Panc1 (cell line): ENCODE measurements around the gene METTL27. TPM values are rescaled to one million over a fixed set of nuclear protein-coding genes. Genes with fewer than 3 reads are reported as not detected.

Source experiments
- ATAC-seq: fragments of 200-7000 bp; cut with Tn5 transposase; 2 replicates; pipeline ENCODE4 v1.9.1; 2020; ENCODE audit warnings: mild to moderate bottlenecking, moderate library complexity
- BruUV-seq: library from RNA; stranded (reverse); fragments of 400-500 nt; replicated peaks from 2 replicates; lab custom pipeline; 2021; lab: Mats Ljungman, UMichigan
- CTCF ChIA-PET: fragments of 300-600 bp; sonication (Branson Sonifier 250); formaldehyde crosslinking; loops from one replicate; lab custom pipeline; 2022; ENCODE audit warnings: antibody characterized with exemption; lab: Charles Lee
- POLR2A ChIA-PET: fragments of 300-600 bp; sonication (Branson Sonifier 250); formaldehyde crosslinking; loops from one replicate; lab custom pipeline; 2022; ENCODE audit warnings: antibody characterized with exemption; lab: Charles Lee
- DNase-seq: peaks from one replicate; pipeline ENCODE4 v3.0.0-alpha.2; 2010; ENCODE audit warnings: low read depth, low spot score
- H3K27ac ChIP-seq: 2 replicates; pipeline ENCODE4 v1.5.1; 2011; ENCODE audit warnings: mild to moderate bottlenecking, low read length, inconsistent platforms
- H3K27me3 ChIP-seq: fragments of 200-500 bp; sonication (Bioruptor generic); 2 replicates; pipeline ENCODE4 v1.6.0; 2014; ENCODE audit warnings: low read length, inconsistent platforms; ENCODE audit not compliant: control insufficient read depth, insufficient read depth
- H3K36me3 ChIP-seq: fragments of 200-500 bp; sonication (Bioruptor generic); 2 replicates; pipeline ENCODE4 v1.5.1; 2014; ENCODE audit warnings: inconsistent platforms, mild to moderate bottlenecking, low read length, moderate library complexity; ENCODE audit not compliant: control insufficient read depth, insufficient read depth
- H3K4me1 ChIP-seq: 2 replicates; pipeline ENCODE4 v1.5.1; 2011; ENCODE audit warnings: inconsistent platforms, mild to moderate bottlenecking, low read length, moderate library complexity; ENCODE audit not compliant: control insufficient read depth, insufficient read depth
- H3K4me3 ChIP-seq, 2 experiments: 2 replicates each; pipeline ENCODE4 v1.5.1; 2011 to 2012; ENCODE audit warnings: low read depth in 2 of 2, low read length in 2 of 2, mild to moderate bottlenecking in 2 of 2, inconsistent platforms in 1 of 2, moderate library complexity in 1 of 2
- H3K9me3 ChIP-seq: fragments of 200-500 bp; sonication (Bioruptor generic); 2 replicates; pipeline ENCODE4 v1.5.1; 2014; ENCODE audit warnings: low read depth, mild to moderate bottlenecking, inconsistent platforms, low read length, moderate library complexity; ENCODE audit not compliant: control insufficient read depth, insufficient read depth
- POLR2AphosphoS5 ChIP-seq: IDR thresholded peaks from 2 replicates; pipeline ENCODE4 v1.6.1; 2012; ENCODE audit warnings: mild to moderate bottlenecking, low read depth, low read length, moderate library complexity
- SIN3A ChIP-seq: IDR thresholded peaks from 2 replicates; pipeline ENCODE4 v1.6.1; 2012; ENCODE audit warnings: low read depth, mild to moderate bottlenecking, low read length, moderate library complexity, borderline replicate concordance; ENCODE audit not compliant: insufficient read depth
- TCF7L2 ChIP-seq: IDR thresholded peaks from 2 replicates; pipeline ENCODE4 v1.6.1; 2011; ENCODE audit warnings: mild to moderate bottlenecking, low read depth, low read length, inconsistent platforms
- in situ Hi-C: cut with HindIII; loops from 2 replicates; pipeline ENCODE4 v1.10.0; 2016; ENCODE audit warnings: low sequenced_read_pairs, low pct_unique_long_range_greater_than_20kb
- intact Hi-C: fragments of 100-400 bp; cut with micrococcal nuclease; formaldehyde crosslinking; loops from one replicate; pipeline ENCODE4 v1.10.0; 2022; ENCODE audit not compliant: unreplicated experiment
- total RNA-seq: library from RNA; stranded (reverse); gene quantifications from one replicate; pipeline ENCODE4 v1.2.1, GENCODE V29; 2021; ENCODE audit not compliant: unreplicated experiment
- TF ChIP-seq, protein P1 (sequence below): fragments of 450-650 bp; IDR thresholded peaks from 2 replicates; pipeline ENCODE4 v1.5.1; 2017; ENCODE audit warnings: mild to moderate bottlenecking
- TF ChIP-seq, protein P2 (sequence below), 2 experiments: IDR thresholded peaks; 2 replicates each; pipeline ENCODE4 v1.6.1; 2011 to 2012; ENCODE audit warnings: low read depth in 2 of 2, control low read depth in 1 of 2, low read length in 1 of 2, mild to moderate bottlenecking in 1 of 2, moderate library complexity in 1 of 2; ENCODE audit not compliant: insufficient read depth in 1 of 2

Gene METTL27
- total RNA-seq, 1 experiment from 2014 or later, result 3.4 TPM

DNA sequence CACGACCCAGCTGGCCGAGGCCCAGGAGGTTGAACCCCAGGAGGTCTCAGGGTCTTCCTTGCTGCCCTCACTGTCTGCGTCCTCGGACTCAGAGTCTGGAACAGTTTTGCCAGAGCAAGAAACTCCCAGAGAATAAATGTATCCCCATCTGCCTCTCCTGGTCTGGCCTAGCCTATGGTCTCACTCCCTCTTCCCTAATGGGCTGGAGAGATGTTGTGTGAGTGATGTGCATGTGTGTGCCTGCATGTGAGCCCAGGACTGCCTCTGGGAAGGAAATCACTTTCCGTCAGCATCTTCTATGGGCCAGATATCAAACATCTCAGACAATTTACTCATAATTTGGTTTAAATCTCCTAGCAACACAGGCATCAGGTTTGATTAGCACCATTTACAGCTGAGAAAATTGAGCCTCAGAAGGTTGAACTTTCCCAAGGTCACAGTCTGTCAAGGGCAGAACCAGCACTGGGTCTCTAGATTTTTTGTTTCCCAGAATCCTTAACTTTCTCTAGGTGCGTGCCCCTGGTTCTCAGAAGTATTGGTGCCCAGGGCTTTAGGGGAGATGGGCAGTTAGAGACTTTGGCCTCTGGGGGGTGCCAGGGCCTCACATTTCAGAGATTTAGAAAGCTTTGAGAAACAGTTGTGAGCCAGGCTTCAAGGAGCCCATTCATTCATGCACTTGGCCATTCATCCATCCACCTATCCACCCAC, 23.6 kb upstream of the METTL27 start:
- TF ChIP-seq TCF7L2 (no peak), POLR2AphosphoS5 (no peak), SIN3A (no peak)
- TF ChIP-seq, protein P1, sequence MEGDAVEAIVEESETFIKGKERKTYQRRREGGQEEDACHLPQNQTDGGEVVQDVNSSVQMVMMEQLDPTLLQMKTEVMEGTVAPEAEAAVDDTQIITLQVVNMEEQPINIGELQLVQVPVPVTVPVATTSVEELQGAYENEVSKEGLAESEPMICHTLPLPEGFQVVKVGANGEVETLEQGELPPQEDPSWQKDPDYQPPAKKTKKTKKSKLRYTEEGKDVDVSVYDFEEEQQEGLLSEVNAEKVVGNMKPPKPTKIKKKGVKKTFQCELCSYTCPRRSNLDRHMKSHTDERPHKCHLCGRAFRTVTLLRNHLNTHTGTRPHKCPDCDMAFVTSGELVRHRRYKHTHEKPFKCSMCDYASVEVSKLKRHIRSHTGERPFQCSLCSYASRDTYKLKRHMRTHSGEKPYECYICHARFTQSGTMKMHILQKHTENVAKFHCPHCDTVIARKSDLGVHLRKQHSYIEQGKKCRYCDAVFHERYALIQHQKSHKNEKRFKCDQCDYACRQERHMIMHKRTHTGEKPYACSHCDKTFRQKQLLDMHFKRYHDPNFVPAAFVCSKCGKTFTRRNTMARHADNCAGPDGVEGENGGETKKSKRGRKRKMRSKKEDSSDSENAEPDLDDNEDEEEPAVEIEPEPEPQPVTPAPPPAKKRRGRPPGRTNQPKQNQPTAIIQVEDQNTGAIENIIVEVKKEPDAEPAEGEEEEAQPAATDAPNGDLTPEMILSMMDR, result no peak; the same call in 1 of the 2 replicates
- TF ChIP-seq, protein P2, sequence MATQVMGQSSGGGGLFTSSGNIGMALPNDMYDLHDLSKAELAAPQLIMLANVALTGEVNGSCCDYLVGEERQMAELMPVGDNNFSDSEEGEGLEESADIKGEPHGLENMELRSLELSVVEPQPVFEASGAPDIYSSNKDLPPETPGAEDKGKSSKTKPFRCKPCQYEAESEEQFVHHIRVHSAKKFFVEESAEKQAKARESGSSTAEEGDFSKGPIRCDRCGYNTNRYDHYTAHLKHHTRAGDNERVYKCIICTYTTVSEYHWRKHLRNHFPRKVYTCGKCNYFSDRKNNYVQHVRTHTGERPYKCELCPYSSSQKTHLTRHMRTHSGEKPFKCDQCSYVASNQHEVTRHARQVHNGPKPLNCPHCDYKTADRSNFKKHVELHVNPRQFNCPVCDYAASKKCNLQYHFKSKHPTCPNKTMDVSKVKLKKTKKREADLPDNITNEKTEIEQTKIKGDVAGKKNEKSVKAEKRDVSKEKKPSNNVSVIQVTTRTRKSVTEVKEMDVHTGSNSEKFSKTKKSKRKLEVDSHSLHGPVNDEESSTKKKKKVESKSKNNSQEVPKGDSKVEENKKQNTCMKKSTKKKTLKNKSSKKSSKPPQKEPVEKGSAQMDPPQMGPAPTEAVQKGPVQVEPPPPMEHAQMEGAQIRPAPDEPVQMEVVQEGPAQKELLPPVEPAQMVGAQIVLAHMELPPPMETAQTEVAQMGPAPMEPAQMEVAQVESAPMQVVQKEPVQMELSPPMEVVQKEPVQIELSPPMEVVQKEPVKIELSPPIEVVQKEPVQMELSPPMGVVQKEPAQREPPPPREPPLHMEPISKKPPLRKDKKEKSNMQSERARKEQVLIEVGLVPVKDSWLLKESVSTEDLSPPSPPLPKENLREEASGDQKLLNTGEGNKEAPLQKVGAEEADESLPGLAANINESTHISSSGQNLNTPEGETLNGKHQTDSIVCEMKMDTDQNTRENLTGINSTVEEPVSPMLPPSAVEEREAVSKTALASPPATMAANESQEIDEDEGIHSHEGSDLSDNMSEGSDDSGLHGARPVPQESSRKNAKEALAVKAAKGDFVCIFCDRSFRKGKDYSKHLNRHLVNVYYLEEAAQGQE (IDR thresholded peaks at IDR 0.05; ENCODE audit: insufficient read depth in 1 of 2, low read depth in 2 of 2, low read length in 1 of 2), result no peak
- peak; percentile 73 for ATAC-seq

DNA sequence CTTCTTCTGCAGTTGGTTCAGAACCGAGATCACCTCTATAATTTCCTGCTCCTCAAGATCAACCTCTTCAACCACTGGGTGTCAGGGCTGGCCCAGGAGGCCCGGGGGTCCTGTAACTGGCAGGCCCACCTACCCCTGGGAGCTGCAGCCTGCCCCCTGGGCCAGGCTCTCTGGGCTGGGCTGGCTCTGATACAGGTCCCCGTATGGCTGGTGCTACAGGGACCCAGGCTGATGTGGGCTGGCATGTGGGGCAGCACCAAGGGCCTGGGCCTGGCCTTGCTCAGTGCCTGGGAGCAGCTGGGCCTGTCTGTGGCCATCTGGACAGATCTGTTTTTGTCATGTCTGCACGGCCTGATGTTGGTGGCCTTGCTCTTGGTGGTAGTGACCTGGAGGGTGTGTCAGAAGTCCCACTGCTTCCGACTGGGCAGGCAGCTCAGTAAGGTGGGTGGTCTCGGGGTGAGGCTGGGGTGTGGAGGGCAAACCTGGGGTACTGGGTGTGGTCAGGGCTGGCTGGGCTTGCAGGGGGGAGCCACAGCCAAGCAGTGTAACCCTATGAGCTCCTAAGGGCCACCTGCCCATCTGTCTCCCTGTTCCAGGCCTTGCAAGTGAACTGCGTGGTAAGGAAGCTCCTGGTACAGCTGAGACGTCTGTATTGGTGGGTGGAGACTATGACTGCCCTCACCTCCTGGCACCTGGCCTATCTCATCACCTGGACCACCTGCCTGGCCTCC, 22.8 kb upstream of the METTL27 start:
- no peak overlapping the region for H3K27ac ChIP-seq
- intact Hi-C loops (loop anchor here (5.0 kb wide), 1 partner anchor 322 kb away; no protein-coding TSS in a partner anchor), in situ Hi-C loops (no loop called here)
- no peaks in the 10 kb centered on the region for H3K27me3 ChIP-seq
- TF ChIP-seq, protein P1, result no peak
- TF ChIP-seq, protein P2 (IDR thresholded peaks at IDR 0.05; ENCODE audit: insufficient read depth in 1 of 2, low read depth in 2 of 2, low read length in 1 of 2), result no peak
- TF ChIP-seq POLR2AphosphoS5 (no peak), TCF7L2 (no peak)
- no peak for ATAC-seq
- no peak for DNase-seq
- BruUV-seq, result no TSS peak
- H3K4me1 ChIP-seq, result peaks cover 8% of the 10 kb centered on the region; the same call in 1 of the 2 replicates
- CTCF ChIA-PET, result interaction anchor here (0.6 to 1.2 kb wide), 3 partner anchors 141 to 313 kb away, joined by 3 to 6 read pairs (median 5); no protein-coding TSS in a partner anchor
- H3K36me3 ChIP-seq, result no peaks in the 10 kb centered on the region
- POLR2A ChIA-PET, result interaction anchor here (0.6 kb wide), 1 partner anchor 615 kb away, joined by 3 read pairs; no protein-coding TSS in a partner anchor
- H3K9me3 ChIP-seq, result no peaks in the 10 kb centered on the region
- no peak overlapping the region for H3K4me3 ChIP-seq

More for the DNA sequence above, 23.6 kb upstream of the METTL27 start:
- no TSS peak for BruUV-seq
- H3K27me3 ChIP-seq, result no peaks in the 10 kb centered on the region
- in situ Hi-C loops, result no loop called here
- no peak for DNase-seq
- CTCF ChIA-PET, result interaction anchor here (0.6 to 1.2 kb wide), 2 partner anchors 159 to 313 kb away, joined by 3 to 5 read pairs; no protein-coding TSS in a partner anchor
- no peaks in the 10 kb centered on the region for H3K36me3 ChIP-seq
- intact Hi-C loops, result loop anchor here (1.0 to 5.0 kb wide), 2 partner anchors 161 to 321 kb away; no protein-coding TSS in a partner anchor
- peaks cover 8% of the 10 kb centered on the region; the same call in 1 of the 2 replicates for H3K4me1 ChIP-seq
- H3K9me3 ChIP-seq, result no peaks in the 10 kb centered on the region
- POLR2A ChIA-PET, result no interaction called here
- H3K27ac ChIP-seq, result no peak overlapping the region
- no peak overlapping the region for H3K4me3 ChIP-seq
